ENCODE measurements around the gene CLINT1. TPM values are rescaled to one million over a fixed set of nuclear protein-coding genes. Genes with fewer than 3 reads are reported as not detected.
"Not testable (repeated sequence)": the region's sequence is repeated elsewhere in the genome, so short reads cannot be mapped to it uniquely, and the experiment has no call there.

CLINT1 gene
- total RNA-seq, 1 donor from 2014 or later = 79.2 TPM

DNA sequence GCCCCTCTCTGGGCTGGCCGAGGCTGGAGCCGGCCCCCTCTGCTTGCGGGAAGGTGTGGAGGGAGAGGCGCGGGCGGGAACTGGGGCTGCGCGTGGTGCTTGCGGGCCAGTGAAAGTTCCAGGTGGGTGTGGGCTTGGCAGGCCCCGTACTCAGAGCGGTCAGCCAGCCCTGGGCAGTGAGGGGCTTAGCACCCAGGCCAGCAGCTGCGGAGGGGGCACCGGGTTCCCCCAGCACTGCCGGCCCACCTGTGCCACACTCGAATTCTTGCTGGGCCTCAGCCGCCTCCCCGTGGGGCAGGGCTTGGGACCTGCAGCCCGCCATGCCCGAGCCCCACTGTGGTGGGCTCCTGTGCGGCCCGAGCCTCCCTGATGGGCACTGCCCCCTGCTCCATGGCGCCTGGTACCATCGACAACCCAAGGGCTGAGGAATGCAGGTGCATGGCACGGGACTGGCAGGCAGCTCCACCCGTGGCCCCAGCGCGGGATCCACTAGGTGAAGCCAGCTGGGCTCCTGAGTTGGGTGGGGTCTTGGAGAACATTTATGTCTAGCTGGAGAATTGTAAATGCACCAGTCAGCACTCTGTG lies 27.9 kb upstream of the CLINT1 start:
- no peak overlapping the region for H3K27ac ChIP-seq
- DNase-seq (no peak), ATAC-seq (no peak)
- H3K27me3 ChIP-seq (ENCODE audit: low read depth) = no peaks in the 10 kb centered on the region
- H3K4me1 ChIP-seq = no peaks in the 10 kb centered on the region
- H3K36me3 ChIP-seq = no peaks in the 10 kb centered on the region
- H3K9me3 ChIP-seq = no peaks in the 10 kb centered on the region
- TF ChIP-seq, protein P1, sequence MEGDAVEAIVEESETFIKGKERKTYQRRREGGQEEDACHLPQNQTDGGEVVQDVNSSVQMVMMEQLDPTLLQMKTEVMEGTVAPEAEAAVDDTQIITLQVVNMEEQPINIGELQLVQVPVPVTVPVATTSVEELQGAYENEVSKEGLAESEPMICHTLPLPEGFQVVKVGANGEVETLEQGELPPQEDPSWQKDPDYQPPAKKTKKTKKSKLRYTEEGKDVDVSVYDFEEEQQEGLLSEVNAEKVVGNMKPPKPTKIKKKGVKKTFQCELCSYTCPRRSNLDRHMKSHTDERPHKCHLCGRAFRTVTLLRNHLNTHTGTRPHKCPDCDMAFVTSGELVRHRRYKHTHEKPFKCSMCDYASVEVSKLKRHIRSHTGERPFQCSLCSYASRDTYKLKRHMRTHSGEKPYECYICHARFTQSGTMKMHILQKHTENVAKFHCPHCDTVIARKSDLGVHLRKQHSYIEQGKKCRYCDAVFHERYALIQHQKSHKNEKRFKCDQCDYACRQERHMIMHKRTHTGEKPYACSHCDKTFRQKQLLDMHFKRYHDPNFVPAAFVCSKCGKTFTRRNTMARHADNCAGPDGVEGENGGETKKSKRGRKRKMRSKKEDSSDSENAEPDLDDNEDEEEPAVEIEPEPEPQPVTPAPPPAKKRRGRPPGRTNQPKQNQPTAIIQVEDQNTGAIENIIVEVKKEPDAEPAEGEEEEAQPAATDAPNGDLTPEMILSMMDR (IDR thresholded peaks at IDR 0.05) = no peak
- intact Hi-C loops (cut with DNase I) = no loop called here
- no peak overlapping the region for H3K4me3 ChIP-seq

DNA sequence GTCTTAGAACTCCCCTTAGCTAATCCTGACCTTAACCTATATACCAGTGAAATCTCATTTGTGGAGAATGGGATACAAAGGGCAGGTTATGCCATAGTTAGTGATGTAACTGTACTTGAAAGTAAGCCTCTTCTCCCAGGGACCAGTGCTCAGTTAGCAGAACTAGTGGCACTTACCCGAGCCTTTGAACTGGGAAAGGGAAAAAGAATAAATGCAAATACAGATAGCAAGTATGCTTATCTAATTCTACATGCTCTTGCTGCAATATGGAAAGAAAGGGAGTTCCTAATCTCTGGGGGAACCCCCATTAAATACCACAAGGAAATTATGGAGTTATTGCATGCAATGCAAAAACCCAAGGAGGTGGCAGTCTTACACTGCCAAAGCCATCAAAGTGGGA lies 26.1 kb upstream of the CLINT1 start:
- H3K4me3 ChIP-seq; H3K36me3 ChIP-seq; H3K4me1 ChIP-seq; H3K27me3 ChIP-seq (ENCODE audit: low read depth); intact Hi-C loops (cut with DNase I); DNase-seq; H3K27ac ChIP-seq; H3K9me3 ChIP-seq; ATAC-seq: not testable (repeated sequence)

DNA sequence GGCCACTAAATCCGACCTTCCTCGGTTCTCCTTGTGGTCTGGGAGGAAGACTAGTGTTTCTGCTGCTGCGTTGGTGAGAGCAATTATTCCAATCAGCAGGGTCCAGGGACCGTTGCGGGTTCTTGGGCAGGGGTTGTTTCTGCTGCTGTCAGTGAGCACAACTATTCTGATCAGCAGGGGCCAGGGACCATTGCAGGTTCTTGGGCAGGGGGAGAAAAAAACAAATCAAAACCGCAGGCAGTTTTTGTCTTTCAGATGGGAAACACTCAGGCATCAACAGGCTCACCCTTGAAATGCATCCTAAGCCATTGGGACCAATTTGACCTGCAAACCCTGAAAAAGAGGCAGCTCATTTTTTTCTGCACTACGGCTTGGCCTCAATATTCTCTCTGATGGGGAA lies 22.6 kb upstream of the CLINT1 start:
- DNase-seq; H3K27ac ChIP-seq; H3K36me3 ChIP-seq; H3K4me3 ChIP-seq; H3K27me3 ChIP-seq (ENCODE audit: low read depth); ATAC-seq; H3K9me3 ChIP-seq; H3K4me1 ChIP-seq; intact Hi-C loops (cut with DNase I): not testable (repeated sequence)

DNA sequence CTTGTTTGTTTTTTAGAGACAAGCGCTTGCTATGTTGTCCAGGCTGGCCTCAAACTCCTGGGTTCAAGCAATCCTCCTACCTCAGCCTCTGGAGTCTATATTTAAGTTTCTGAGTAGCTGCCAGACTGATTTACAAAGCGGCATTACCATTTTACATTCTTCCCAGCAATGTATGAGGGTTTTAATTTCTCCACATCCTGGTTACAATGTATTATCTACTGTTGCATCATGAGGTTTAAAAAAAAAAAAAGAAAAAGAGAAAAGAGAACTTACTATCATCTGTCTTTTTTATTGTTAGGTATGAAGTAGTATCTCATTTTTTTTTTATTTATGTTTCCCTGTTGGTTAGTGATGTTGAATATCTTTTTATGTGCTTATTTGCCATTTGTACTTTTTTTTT lies 18.9 kb upstream of the CLINT1 start:
- H3K27me3 ChIP-seq (ENCODE audit: low read depth) = no peaks in the 10 kb centered on the region
- H3K36me3 ChIP-seq = no peaks in the 10 kb centered on the region
- intact Hi-C loops (cut with DNase I) = no loop called here
- no peak for ATAC-seq
- TF ChIP-seq, protein P1 (IDR thresholded peaks at IDR 0.05) = no peak
- no peak for DNase-seq
- H3K27ac ChIP-seq = no peak overlapping the region
- no peaks in the 10 kb centered on the region for H3K9me3 ChIP-seq
- no peak overlapping the region for H3K4me3 ChIP-seq
- no peaks in the 10 kb centered on the region for H3K4me1 ChIP-seq

DNA sequence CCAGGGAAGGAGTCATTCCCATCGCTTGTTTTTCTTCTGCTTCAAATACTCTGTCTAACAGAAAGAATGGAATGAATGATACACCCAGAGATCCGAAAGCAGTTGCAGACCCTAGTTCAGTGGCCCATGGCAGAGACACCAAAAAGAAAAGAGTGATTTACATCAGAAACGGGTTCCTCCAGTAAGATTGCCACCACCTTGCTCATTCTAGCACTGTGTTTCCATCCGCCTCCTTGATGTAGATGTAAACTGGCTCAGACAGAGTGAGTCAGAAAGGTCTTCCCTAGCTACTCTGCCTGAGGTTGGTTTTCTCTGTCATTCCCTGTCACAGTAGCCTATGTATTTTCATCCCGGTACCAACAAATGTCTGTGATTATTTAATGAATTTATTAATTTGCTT lies 15.9 kb upstream of the CLINT1 start:
- TF ChIP-seq, protein P1 (IDR thresholded peaks at IDR 0.05) = no peak
- ATAC-seq = no peak
- Histone ChIP-seq H3K27me3 (ENCODE audit: low read depth) (no peaks in the 10 kb centered on the region), H3K4me1 (peaks cover 5% of the 10 kb centered on the region), H3K27ac (no peak overlapping the region), H3K9me3 (no peaks in the 10 kb centered on the region), H3K36me3 (no peaks in the 10 kb centered on the region), H3K4me3 (no peak overlapping the region)
- DNase-seq = no peak
- intact Hi-C loops (cut with DNase I) = no loop called here

DNA sequence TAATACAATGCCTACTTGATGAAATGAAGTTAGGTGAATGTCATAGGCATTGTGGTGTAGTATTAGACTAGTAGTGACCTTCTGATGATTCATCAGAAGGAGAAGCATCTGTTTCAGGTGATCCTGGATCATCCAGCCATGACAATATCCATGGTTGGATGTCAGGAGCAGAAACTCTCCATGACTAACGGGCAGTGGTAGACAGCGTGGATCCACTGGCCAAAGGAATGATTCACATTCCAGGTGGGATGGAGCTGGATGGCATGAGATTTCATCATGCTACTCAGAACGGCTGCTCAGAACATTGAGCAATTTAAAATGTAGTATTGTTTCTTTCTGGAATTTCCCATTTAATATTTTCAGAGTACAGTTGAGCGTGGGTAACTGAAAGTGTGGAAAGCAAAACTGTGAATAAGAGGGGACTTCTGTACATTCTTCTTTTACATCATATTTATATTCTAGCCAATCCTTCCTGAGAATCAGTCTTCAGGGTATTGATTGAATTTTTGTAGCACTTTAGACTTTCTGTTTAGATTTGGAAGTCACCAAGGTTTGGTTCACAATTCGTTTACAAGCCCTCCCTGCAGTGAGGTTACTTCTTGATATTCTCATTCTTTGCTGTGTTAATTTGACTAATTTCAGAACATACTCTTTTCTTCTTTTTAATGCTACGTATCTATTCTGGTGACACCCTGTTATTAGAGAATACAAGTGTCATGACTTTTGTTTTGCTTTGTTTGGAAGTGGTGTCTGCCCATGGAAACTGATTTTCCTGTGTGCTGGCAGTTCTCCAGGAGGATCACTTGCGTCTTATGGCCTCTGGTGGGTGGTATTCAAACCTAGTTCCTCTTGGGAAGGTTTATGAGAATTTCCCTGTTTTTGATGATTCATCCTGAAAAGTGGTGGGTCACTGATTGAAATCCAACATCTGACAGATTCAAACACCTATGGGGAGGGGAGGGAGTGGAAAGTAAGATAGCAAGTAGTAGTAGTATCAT lies 12.2 kb upstream of the CLINT1 start:
- TF ChIP-seq, protein P1 (IDR thresholded peaks at IDR 0.05) = no peak
- no peaks in the 10 kb centered on the region for H3K27me3 ChIP-seq (ENCODE audit: low read depth)
- no peaks in the 10 kb centered on the region for H3K36me3 ChIP-seq
- no peaks in the 10 kb centered on the region for H3K9me3 ChIP-seq
- ATAC-seq (peak in 1 of 2 donors; percentile 50), DNase-seq (no peak)
- no peak overlapping the region for H3K27ac ChIP-seq
- intact Hi-C loops (cut with DNase I) = no loop called here
- peaks cover 5% of the 10 kb centered on the region for H3K4me1 ChIP-seq
- H3K4me3 ChIP-seq = no peak overlapping the region
